Measurements from ENCODE around the gene UBE2D2.
"Not testable (repeated sequence)": the region's sequence is repeated elsewhere in the genome, so short reads cannot be mapped to it uniquely, and the experiment has no call there.

Gene UBE2D2

GRCh38 chr5:139549162-139549894, 11.8 kb upstream of the UBE2D2 start:
- no peak for DNase-seq

GRCh38 chr5:139550051-139550872, 10.9 kb upstream of the UBE2D2 start:
- DNase-seq, result not testable (repeated sequence)

- no peak for DNase-seq
These were observed 9.8 kb upstream of the UBE2D2 start for GRCh38 chr5:139551191-139551889.

- DNase-seq, result no peak
These were observed 8.1 kb upstream of the UBE2D2 start for GRCh38 chr5:139552893-139553575.

- no peak for DNase-seq
These were observed 6.9 kb upstream of the UBE2D2 start for GRCh38 chr5:139554264-139554663.

GRCh38 chr5:139557811-139558210, 3.3 kb upstream of the UBE2D2 start:
- no peak for DNase-seq

- DNase-seq, result no peak
These were observed 714 bp downstream of the UBE2D2 start for GRCh38 chr5:139561655-139562451.

GRCh38 chr5:139562847-139563246, 1.7 kb downstream of the UBE2D2 start:
- DNase-seq, result no peak

- DNase-seq, result no peak
These were observed 4.5 kb downstream of the UBE2D2 start for GRCh38 chr5:139565411-139566305.

- DNase-seq, result no peak
These were observed 5.5 kb downstream of the UBE2D2 start for GRCh38 chr5:139566611-139567010.

- DNase-seq, result no peak
These were observed 8.3 kb downstream of the UBE2D2 start for GRCh38 chr5:139569270-139569955.

GRCh38 chr5:139571543-139571942, 10.4 kb downstream of the UBE2D2 start:
- no peak for DNase-seq

GRCh38 chr5:139571966-139572365, 10.8 kb downstream of the UBE2D2 start:
- DNase-seq, result no peak

GRCh38 chr5:139574641-139575312, 13.6 kb downstream of the UBE2D2 start:
- no peak for DNase-seq

- DNase-seq, result no peak
These were observed 14.1 kb downstream of the UBE2D2 start for GRCh38 chr5:139575313-139575646.

GRCh38 chr5:139575751-139576150, 14.6 kb downstream of the UBE2D2 start:
- DNase-seq, result no peak

- no peak for DNase-seq
These were observed 16.7 kb downstream of the UBE2D2 start for GRCh38 chr5:139577689-139578290.

GRCh38 chr5:139578325-139578724, 17.2 kb downstream of the UBE2D2 start:
- no peak for DNase-seq

GRCh38 chr5:139582181-139582580, 21.0 kb downstream of the UBE2D2 start:
- DNase-seq, result not testable (repeated sequence)
